ENCODE data around the gene NCMAP.

Gene NCMAP

DNA sequence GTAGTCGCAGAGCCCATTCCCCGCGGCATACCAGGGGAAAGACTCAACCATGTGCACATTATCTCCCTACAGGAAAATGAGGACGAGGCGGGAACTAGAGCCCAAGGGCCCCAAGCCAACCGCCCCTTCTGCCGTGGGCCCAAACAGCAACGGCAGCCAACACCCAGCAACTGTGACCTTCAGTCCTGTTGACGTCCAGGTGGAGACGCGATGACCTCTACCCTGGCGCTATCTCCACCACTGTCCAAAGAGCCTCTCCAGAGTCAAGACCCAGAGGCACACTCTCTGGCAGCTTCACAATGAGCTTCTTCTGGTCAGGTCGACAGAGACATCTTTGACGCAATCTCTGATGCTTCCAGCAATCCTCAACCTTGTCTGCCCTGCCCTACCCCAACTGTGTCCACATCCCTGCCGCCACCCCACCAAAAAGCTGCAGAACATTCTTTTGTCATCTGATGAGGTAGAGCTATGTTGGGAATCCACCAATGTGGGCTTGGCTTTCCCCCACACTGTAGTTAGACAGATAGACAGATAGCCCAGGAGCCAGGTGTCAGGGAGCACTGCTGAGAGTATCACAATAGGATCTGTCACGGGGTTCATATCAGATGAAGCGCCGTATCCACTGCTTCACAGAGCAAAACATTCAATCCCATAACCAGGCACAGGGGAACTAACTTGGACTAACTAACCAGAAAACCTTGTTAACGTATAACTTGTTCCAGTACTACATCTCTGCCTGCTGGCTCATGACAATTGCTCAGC is 49.8 kb downstream of the NCMAP start:
- Histone ChIP-seq H3K9ac (ENCODE audit: low read depth, low read length, poor library complexity) (no peak overlapping the region), H2BK15ac (ENCODE audit: low read length) (no peak overlapping the region), H3K27me3 (ENCODE audit: control insufficient read depth in 3 of 3, insufficient read depth in 3 of 3, low read depth in 1 of 3, low read length in 3 of 3) (peaks cover 0 to 2% (median 0%) of the 10 kb centered on the region in 3 experiments), H3K27ac (replicated peaks; ENCODE audit: low read length) (no peak overlapping the region), H2BK5ac (ENCODE audit: low read length) (no peak overlapping the region), H2AFZ (ENCODE audit: low read length) (no peak overlapping the region), H2AK5ac (ENCODE audit: low read depth, low read length) (no peak overlapping the region), H3K23ac (ENCODE audit: low read depth, low read length, poor library complexity) (no peak overlapping the region), H3K4me1 (ENCODE audit: control insufficient read depth in 2 of 2, insufficient read depth in 1 of 2, low read depth in 1 of 2, low read length in 2 of 2) (no peaks in the 10 kb centered on the region), H2BK12ac (ENCODE audit: low read length) (no peak overlapping the region), H3K4me3 (ENCODE audit: low read length in 2 of 2) (no peak overlapping the region), H3K4ac (ENCODE audit: low read length) (no peak overlapping the region), H4K8ac (ENCODE audit: low read depth, low read length) (no peak overlapping the region), H3K18ac (ENCODE audit: low read length) (no peak overlapping the region), H2BK120ac (ENCODE audit: low read depth, low read length) (no peak overlapping the region), H3K79me1 (ENCODE audit: low read depth, low read length) (no peaks in the 10 kb centered on the region), H3K4me2 (ENCODE audit: insufficient read depth, low read length, poor library complexity, severe bottlenecking) (no peak overlapping the region), H3K36me3 (replicated peaks in 1 of 2; ENCODE audit: control insufficient read depth in 2 of 2, insufficient read depth in 2 of 2, low read length in 2 of 2) (no peaks in the 10 kb centered on the region), H3K9me3 (replicated peaks in 1 of 2; ENCODE audit: control insufficient read depth in 2 of 2, insufficient read depth in 1 of 2, low read depth in 1 of 2, low read length in 2 of 2) (no peaks in the 10 kb centered on the region), H3K14ac (ENCODE audit: low read length) (no peak overlapping the region), H4K91ac (ENCODE audit: low read depth, low read length, poor library complexity) (no peak overlapping the region)
- no peak for DNase-seq (ENCODE audit: low spot score)
- no CpG with 5 or more reads among the region's 19 CpGs for WGBS, 2 donors (ENCODE audit: extremely low coverage in 2 of 2, insufficient read length in 2 of 2, insufficient replicate concordance in 1 of 2)

DNA sequence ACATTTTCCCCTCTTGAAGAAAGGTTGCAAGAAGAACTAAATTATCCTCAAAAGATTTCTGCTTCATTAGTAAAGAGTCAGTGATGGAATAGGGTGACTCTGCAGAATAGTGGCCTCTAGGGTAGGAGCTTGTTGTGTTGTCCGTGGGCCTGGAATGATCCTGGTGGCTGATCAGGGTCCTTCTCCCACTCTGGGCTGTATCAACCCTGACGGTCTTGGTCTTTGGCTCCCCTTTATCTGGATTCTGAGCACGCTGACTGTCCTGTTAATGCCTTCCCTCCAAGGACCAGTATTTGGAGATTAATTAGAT is 50.4 kb downstream of the NCMAP start:
- no peak for DNase-seq (ENCODE audit: low spot score)
- Histone ChIP-seq H3K27ac (replicated peaks; ENCODE audit: low read length) (no peak overlapping the region), H3K14ac (ENCODE audit: low read length) (no peak overlapping the region), H3K18ac (ENCODE audit: low read length) (no peak overlapping the region), H3K9ac (ENCODE audit: low read depth, low read length, poor library complexity) (no peak overlapping the region), H3K4me1 (ENCODE audit: control insufficient read depth in 2 of 2, insufficient read depth in 1 of 2, low read depth in 1 of 2, low read length in 2 of 2) (no peaks in the 10 kb centered on the region), H3K4me3 (ENCODE audit: low read length in 2 of 2) (no peak overlapping the region), H3K36me3 (replicated peaks in 1 of 2; ENCODE audit: control insufficient read depth in 2 of 2, insufficient read depth in 2 of 2, low read length in 2 of 2) (no peaks in the 10 kb centered on the region), H2BK120ac (ENCODE audit: low read depth, low read length) (no peak overlapping the region), H3K4me2 (ENCODE audit: insufficient read depth, low read length, poor library complexity, severe bottlenecking) (no peak overlapping the region), H4K8ac (ENCODE audit: low read depth, low read length) (no peak overlapping the region), H3K27me3 (ENCODE audit: control insufficient read depth in 3 of 3, insufficient read depth in 3 of 3, low read depth in 1 of 3, low read length in 3 of 3) (peaks cover 0 to 2% (median 0%) of the 10 kb centered on the region in 3 experiments), H2BK12ac (ENCODE audit: low read length) (no peak overlapping the region), H3K79me1 (ENCODE audit: low read depth, low read length) (no peaks in the 10 kb centered on the region), H3K23ac (ENCODE audit: low read depth, low read length, poor library complexity) (no peak overlapping the region), H2BK5ac (ENCODE audit: low read length) (no peak overlapping the region), H2AK5ac (ENCODE audit: low read depth, low read length) (no peak overlapping the region), H3K9me3 (replicated peaks in 1 of 2; ENCODE audit: control insufficient read depth in 2 of 2, insufficient read depth in 1 of 2, low read depth in 1 of 2, low read length in 2 of 2) (no peaks in the 10 kb centered on the region), H4K91ac (ENCODE audit: low read depth, low read length, poor library complexity) (no peak overlapping the region), H3K4ac (ENCODE audit: low read length) (no peak overlapping the region), H2BK15ac (ENCODE audit: low read length) (no peak overlapping the region), H2AFZ (ENCODE audit: low read length) (no peak overlapping the region)
- WGBS, 2 donors (ENCODE audit: extremely low coverage in 2 of 2, insufficient read length in 2 of 2, insufficient replicate concordance in 1 of 2) = no CpG with 5 or more reads among the region's 3 CpGs

DNA sequence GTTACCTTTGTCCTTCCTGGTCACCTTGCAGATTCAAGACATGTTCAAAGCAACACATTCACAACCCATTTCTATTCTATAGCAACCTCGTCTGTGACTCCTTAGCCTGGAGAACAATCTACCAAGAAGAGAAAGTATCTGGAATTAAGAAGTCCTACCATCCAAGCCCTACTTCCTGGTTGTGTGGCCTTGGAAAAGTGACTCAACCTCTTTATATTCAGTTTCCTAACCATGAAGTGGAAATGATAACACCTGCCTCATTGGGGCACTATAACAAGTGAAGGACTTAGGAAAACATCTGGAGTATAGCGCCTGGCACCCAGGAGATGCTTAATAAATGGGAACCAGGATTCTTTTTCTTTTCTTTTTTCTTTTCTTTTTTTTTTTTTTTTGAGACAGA is 50.7 kb downstream of the NCMAP start:
- no peak overlapping the region for H3K4me3 ChIP-seq (ENCODE audit: low read length in 2 of 2)
- H2BK15ac ChIP-seq (ENCODE audit: low read length) = no peak overlapping the region
- H3K79me1 ChIP-seq (ENCODE audit: low read depth, low read length) = no peaks in the 10 kb centered on the region
- no peaks in the 10 kb centered on the region for H3K36me3 ChIP-seq (replicated peaks in 1 of 2; ENCODE audit: control insufficient read depth in 2 of 2, insufficient read depth in 2 of 2, low read length in 2 of 2)
- H2AK5ac ChIP-seq (ENCODE audit: low read depth, low read length) = no peak overlapping the region
- H3K27ac ChIP-seq (replicated peaks; ENCODE audit: low read length) = no peak overlapping the region
- H2AFZ ChIP-seq (ENCODE audit: low read length) = no peak overlapping the region
- H3K27me3 ChIP-seq (ENCODE audit: control insufficient read depth in 3 of 3, insufficient read depth in 3 of 3, low read depth in 1 of 3, low read length in 3 of 3) = peaks cover 0 to 2% (median 0%) of the 10 kb centered on the region in 3 experiments
- DNase-seq (ENCODE audit: low spot score) = no peak
- no peak overlapping the region for H4K8ac ChIP-seq (ENCODE audit: low read depth, low read length)
- no peaks in the 10 kb centered on the region for H3K9me3 ChIP-seq (replicated peaks in 1 of 2; ENCODE audit: control insufficient read depth in 2 of 2, insufficient read depth in 1 of 2, low read depth in 1 of 2, low read length in 2 of 2)
- H2BK5ac ChIP-seq (ENCODE audit: low read length) = no peak overlapping the region
- H2BK120ac ChIP-seq (ENCODE audit: low read depth, low read length) = no peak overlapping the region
- H3K4ac ChIP-seq (ENCODE audit: low read length) = no peak overlapping the region
- H3K9ac ChIP-seq (ENCODE audit: low read depth, low read length, poor library complexity) = no peak overlapping the region
- H3K4me1 ChIP-seq (ENCODE audit: control insufficient read depth in 2 of 2, insufficient read depth in 1 of 2, low read depth in 1 of 2, low read length in 2 of 2) = no peaks in the 10 kb centered on the region
- no peak overlapping the region for H3K23ac ChIP-seq (ENCODE audit: low read depth, low read length, poor library complexity)
- no peak overlapping the region for H3K4me2 ChIP-seq (ENCODE audit: insufficient read depth, low read length, poor library complexity, severe bottlenecking)
- no CpG with 5 or more reads among the region's 2 CpGs for WGBS, 2 donors (ENCODE audit: extremely low coverage in 2 of 2, insufficient read length in 2 of 2, insufficient replicate concordance in 1 of 2)
- H2BK12ac ChIP-seq (ENCODE audit: low read length) = no peak overlapping the region
- no peak overlapping the region for H3K14ac ChIP-seq (ENCODE audit: low read length)
- no peak overlapping the region for H4K91ac ChIP-seq (ENCODE audit: low read depth, low read length, poor library complexity)
- H3K18ac ChIP-seq (ENCODE audit: low read length) = no peak overlapping the region

DNA sequence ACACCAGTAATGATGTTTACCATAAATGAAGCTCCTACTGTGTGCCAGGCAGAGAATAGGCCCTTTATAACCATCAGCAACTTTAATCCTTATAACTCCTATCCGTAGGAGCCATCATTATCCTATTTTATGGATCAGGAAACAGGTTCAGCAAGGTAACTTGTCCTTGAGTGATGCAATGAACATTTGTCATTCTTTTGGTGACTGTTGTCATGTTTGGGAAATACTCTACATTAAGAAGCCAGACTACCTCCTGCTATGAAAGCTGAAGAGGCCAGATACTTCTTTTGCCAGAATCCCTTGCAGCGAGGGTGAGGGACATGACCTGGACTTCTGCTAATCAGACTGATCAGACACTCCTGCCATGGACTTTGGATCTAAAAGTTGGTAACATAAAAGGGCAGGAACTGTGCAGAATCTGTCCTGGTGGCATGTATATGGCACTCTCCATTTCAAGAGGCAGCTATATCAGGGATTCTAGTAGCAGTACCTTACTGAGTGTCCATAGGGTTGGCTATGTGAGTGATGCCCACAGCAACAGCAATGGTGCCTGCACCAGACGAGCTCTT is 54.1 kb downstream of the NCMAP start:
- peaks cover 0 to 2% (median 0%) of the 10 kb centered on the region in 3 experiments for H3K27me3 ChIP-seq (ENCODE audit: control insufficient read depth in 3 of 3, insufficient read depth in 3 of 3, low read depth in 1 of 3, low read length in 3 of 3)
- H3K14ac ChIP-seq (ENCODE audit: low read length) = no peak overlapping the region
- H3K23ac ChIP-seq (ENCODE audit: low read depth, low read length, poor library complexity) = peak overlapping the region; percentile 14
- no peak overlapping the region for H2BK5ac ChIP-seq (ENCODE audit: low read length)
- H2AFZ ChIP-seq (ENCODE audit: low read length) = no peak overlapping the region
- no peak overlapping the region for H2BK15ac ChIP-seq (ENCODE audit: low read length)
- H3K36me3 ChIP-seq (replicated peaks in 1 of 2; ENCODE audit: control insufficient read depth in 2 of 2, insufficient read depth in 2 of 2, low read length in 2 of 2) = no peaks in the 10 kb centered on the region
- H3K4me1 ChIP-seq (ENCODE audit: control insufficient read depth in 2 of 2, insufficient read depth in 1 of 2, low read depth in 1 of 2, low read length in 2 of 2) = no peaks in the 10 kb centered on the region
- no peak overlapping the region for H3K4me3 ChIP-seq (ENCODE audit: low read length in 2 of 2)
- no peak overlapping the region for H2AK5ac ChIP-seq (ENCODE audit: low read depth, low read length)
- no peak overlapping the region for H3K4me2 ChIP-seq (ENCODE audit: insufficient read depth, low read length, poor library complexity, severe bottlenecking)
- WGBS, 2 donors (ENCODE audit: extremely low coverage in 2 of 2, insufficient read length in 2 of 2, insufficient replicate concordance in 1 of 2) = no CpG with 5 or more reads among the region's 3 CpGs
- H3K9ac ChIP-seq (ENCODE audit: low read depth, low read length, poor library complexity) = no peak overlapping the region
- no peak overlapping the region for H2BK12ac ChIP-seq (ENCODE audit: low read length)
- H3K9me3 ChIP-seq (replicated peaks in 1 of 2; ENCODE audit: control insufficient read depth in 2 of 2, insufficient read depth in 1 of 2, low read depth in 1 of 2, low read length in 2 of 2) = no peaks in the 10 kb centered on the region
- no peak overlapping the region for H3K4ac ChIP-seq (ENCODE audit: low read length)
- DNase-seq (ENCODE audit: low spot score) = no peak
- H3K79me1 ChIP-seq (ENCODE audit: low read depth, low read length) = no peaks in the 10 kb centered on the region
- H3K27ac ChIP-seq (replicated peaks; ENCODE audit: low read length) = no peak overlapping the region
- H4K91ac ChIP-seq (ENCODE audit: low read depth, low read length, poor library complexity) = no peak overlapping the region
- H3K18ac ChIP-seq (ENCODE audit: low read length) = no peak overlapping the region
- no peak overlapping the region for H2BK120ac ChIP-seq (ENCODE audit: low read depth, low read length)
- no peak overlapping the region for H4K8ac ChIP-seq (ENCODE audit: low read depth, low read length)

Measured in neuronal stem cell (in vitro differentiated cells).